ENCODE measurements around the gene SLC2A11. TPM values are rescaled to one million over a fixed set of nuclear protein-coding genes. Genes with fewer than 3 reads are reported as not detected.

The SLC2A11 gene
- total RNA-seq, 2 experiments from 2014 or later = 7.6 to 7.7 TPM

DNA sequence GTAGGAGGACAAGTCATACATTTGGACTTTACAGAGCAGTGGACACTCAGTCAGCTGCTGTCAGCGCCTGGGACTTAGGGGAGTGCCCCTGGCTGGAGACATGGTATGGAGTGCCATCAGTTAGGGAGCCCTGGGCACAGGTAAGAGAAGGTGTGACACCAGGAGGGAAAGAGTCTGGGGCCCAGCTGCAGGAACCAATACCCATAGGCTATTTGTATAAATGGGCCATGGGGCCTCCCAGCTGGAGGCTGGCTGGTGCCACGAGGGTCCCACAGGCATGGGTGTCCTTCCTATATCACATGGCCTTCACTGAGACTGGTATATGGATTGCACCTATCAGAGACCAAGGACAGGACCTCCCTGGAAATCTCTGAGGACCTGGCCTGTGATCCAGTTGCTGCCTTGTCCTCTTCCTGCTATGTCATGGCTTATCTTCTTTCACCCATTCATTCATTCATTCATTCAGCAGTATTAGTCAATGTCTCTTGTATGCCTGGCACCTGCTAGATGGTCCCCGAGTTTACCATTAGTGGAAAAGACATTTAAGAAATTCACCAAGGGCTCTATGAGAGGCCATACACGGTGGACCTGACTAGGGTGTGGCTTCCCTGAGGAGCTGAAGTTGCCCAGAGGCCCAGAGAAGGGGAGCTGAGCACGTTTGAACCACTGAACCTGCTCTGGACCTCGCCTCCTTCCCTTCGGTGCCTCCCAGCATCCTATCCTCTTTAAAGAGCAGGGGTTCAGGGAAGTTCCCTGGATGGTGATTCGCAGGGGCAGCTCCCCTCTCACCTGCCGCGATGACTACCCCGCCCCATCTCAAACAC is 35.7 kb downstream of the SLC2A11 start:
- intact Hi-C loops (cut with DNase I, micrococcal nuclease) = loop anchor here (5.0 to 10.0 kb wide), 4 partner anchors 36 to 746 kb away; partner anchors contain the start of genes SLC2A11 (in 2 of the 2), GUCD1 (in 1 of the 2), RAB36 (in 1 of the 2) and SMARCB1 (in 1 of the 2)
- DNase-seq = no peak
- Mint-ChIP-seq H3K27ac (peak overlapping the region; percentile 96), H3K4me3 (peak overlapping the region; percentile 91), H3K4me1 (peaks cover 23% of the 10 kb centered on the region), H3K9me3 (ENCODE audit: low read depth) (no peaks in the 10 kb centered on the region), H3K36me3 (ENCODE audit: low read depth) (peaks cover 33% of the 10 kb centered on the region), H3K27me3 (no peaks in the 10 kb centered on the region)
- CTCF ChIA-PET = interaction anchor here (0.6 to 2.2 kb wide), 15 partner anchors 10 to 268 kb away, joined by 3 to 24 read pairs (median 5); partner anchors contain the start of gene SLC2A11
- no peak for ATAC-seq
- POLR2A ChIA-PET = interaction anchor here (0.8 to 2.2 kb wide), 7 partner anchors 8 to 142 kb away, joined by 3 to 24 read pairs (median 4); partner anchors contain the start of genes CABIN1, SLC2A11, SMARCB1 and ZNF70

DNA sequence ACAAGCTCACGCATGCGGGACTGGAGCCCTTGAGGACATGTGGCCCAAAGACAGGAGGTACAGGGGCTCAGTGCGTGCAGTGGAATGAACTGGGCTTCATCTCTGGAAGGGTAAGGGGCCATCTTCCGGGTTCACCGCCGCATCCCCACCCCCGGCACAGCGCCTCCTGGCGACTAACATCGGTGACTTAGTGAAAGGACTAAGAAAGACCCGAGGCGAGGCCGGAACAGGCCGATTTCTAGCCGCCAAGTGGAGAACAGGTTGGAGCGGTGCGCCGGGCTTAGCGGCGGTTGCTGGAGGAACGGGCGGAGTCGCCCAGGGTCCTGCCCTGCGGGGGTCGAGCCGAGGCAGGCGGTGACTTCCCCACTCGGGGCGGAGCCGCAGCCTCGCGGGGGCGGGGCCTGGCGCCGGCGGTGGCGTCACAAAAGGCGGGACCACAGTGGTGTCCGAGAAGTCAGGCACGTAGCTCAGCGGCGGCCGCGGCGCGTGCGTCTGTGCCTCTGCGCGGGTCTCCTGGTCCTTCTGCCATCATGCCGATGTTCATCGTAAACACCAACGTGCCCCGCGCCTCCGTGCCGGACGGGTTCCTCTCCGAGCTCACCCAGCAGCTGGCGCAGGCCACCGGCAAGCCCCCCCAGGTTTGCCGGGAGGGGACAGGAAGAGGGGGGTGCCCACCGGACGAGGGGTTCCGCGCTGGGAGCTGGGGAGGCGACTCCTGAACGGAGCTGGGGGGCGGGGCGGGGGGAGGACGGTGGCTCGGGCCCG is 36.5 kb downstream of the SLC2A11 start, which contains the start of gene MIF:
TSS of gene MIF (plus strand) at position 439 of the 765 bp plus-strand sequence. CDS start at position 531, 92 bp downstream.
- H3K27ac Mint-ChIP-seq = peak within 1 kb of the TSS; percentile 98
- ATAC-seq (peak; percentile 87), DNase-seq (peak; percentile 98)
- ChIA-PET CTCF (interaction anchor here (0.5 to 2.2 kb wide), 18 partner anchors 9 to 654 kb away, joined by 3 to 24 read pairs (median 4); partner anchors contain the start of gene SLC2A11), POLR2A (interaction anchor here (0.8 to 2.2 kb wide), 8 partner anchors 9 to 177 kb away, joined by 3 to 24 read pairs (median 4); partner anchors contain the start of genes CABIN1, SLC2A11, SMARCB1 and ZNF70)
- intact Hi-C loops (cut with DNase I, micrococcal nuclease) = loop anchor here (1.0 to 10.0 kb wide), 15 partner anchors 20 to 824 kb away; partner anchors contain the start of genes GUCD1 (in 2 of the 2), SLC2A11 (in 2 of the 2), SNRPD3 (in 2 of the 2) and ADORA2A (in 1 of the 2)
- H3K27me3 Mint-ChIP-seq = no peaks in the 10 kb centered on the region
- H3K4me3 Mint-ChIP-seq = peak within 1 kb of the TSS; percentile 91
- H3K4me1 Mint-ChIP-seq = peaks cover 23% of the 10 kb centered on the region
- peaks cover 33% of the 10 kb centered on the region for H3K36me3 Mint-ChIP-seq (ENCODE audit: low read depth)
- H3K9me3 Mint-ChIP-seq (ENCODE audit: low read depth) = no peaks in the 10 kb centered on the region

DNA sequence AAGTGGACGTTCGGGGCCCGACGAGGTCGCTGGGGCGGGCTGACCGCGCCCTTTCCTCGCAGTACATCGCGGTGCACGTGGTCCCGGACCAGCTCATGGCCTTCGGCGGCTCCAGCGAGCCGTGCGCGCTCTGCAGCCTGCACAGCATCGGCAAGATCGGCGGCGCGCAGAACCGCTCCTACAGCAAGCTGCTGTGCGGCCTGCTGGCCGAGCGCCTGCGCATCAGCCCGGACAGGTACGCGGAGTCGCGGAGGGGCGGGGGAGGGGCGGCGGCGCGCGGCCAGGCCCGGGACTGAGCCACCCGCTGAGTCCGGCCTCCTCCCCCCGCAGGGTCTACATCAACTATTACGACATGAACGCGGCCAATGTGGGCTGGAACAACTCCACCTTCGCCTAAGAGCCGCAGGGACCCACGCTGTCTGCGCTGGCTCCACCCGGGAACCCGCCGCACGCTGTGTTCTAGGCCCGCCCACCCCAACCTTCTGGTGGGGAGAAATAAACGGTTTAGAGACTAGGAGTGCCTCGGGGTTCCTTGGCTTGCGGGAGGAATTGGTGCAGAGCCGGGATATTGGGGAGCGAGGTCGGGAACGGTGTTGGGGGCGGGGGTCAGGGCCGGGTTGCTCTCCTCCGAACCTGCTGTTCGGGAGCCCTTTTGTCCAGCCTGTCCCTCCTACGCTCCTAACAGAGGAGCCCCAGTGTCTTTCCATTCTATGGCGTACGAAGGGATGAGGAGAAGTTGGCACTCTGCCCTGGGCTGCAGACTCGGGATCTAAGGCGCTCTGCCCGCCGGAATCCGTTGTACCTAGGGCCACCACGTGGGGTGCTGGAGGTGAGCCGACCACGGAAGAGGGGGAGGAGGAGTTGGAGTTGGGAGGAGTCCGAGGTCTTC is 37.3 kb downstream of the SLC2A11 start:
- peak; percentile 54 for ATAC-seq
- Mint-ChIP-seq H3K27ac (peak overlapping the region; percentile 93), H3K9me3 (ENCODE audit: low read depth) (no peaks in the 10 kb centered on the region), H3K36me3 (ENCODE audit: low read depth) (peaks cover 33% of the 10 kb centered on the region), H3K27me3 (no peaks in the 10 kb centered on the region), H3K4me3 (peak overlapping the region; percentile 91), H3K4me1 (peaks cover 23% of the 10 kb centered on the region)
- intact Hi-C loops (cut with DNase I, micrococcal nuclease) = loop anchor here (1.0 to 10.0 kb wide), 15 partner anchors 19 to 825 kb away; partner anchors contain the start of genes GUCD1 (in 2 of the 2), SLC2A11 (in 2 of the 2), SNRPD3 (in 2 of the 2) and ADORA2A (in 1 of the 2)
- DNase-seq = peak; percentile 88
- CTCF ChIA-PET = interaction anchor here (0.5 to 2.2 kb wide), 14 partner anchors 15 to 655 kb away, joined by 3 to 24 read pairs (median 6); partner anchors contain the start of gene SLC2A11
- POLR2A ChIA-PET = interaction anchor here (0.8 to 2.2 kb wide), 6 partner anchors 10 to 178 kb away, joined by 3 to 24 read pairs (median 4); partner anchors contain the start of genes SLC2A11 and SMARCB1

DNA sequence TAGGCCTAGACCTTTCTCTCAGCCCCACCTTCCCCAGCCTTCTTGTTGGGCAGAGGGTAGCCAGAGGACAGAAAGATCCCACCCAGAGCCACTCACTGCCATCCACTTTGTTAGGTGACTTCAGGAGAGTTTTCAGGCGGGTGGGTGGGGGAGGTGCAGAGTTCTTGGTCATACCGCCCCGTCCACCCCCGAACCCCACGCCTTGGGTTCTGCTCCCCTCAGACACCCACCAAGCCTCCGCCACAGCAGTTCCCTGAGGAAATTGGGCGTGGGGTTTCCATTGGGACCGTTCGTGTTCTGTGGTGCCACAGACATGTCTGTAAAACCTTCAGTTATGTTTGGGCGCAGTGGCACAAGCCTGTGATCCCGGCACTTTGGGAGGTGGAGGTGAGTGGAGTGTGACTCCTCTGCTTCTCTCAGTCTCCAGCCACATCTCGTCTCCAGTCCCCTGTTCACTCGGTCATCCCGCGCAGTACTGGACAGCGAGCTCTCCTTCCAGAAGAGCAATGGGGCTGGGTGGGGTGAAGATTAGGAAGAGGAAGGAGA is 38.0 kb downstream of the SLC2A11 start:
- intact Hi-C loops (cut with DNase I, micrococcal nuclease) = loop anchor here (2.0 to 10.0 kb wide), 3 partner anchors 191 to 659 kb away; partner anchors contain the start of genes ADORA2A (in 1 of the 2), GUCD1 (in 1 of the 2) and SNRPD3 (in 1 of the 2)
- no peak for ATAC-seq
- Mint-ChIP-seq H3K4me3 (peak overlapping the region; percentile 91), H3K36me3 (ENCODE audit: low read depth) (peaks cover 33% of the 10 kb centered on the region), H3K9me3 (ENCODE audit: low read depth) (no peaks in the 10 kb centered on the region), H3K27ac (peak overlapping the region; percentile 93), H3K27me3 (no peaks in the 10 kb centered on the region), H3K4me1 (peaks cover 23% of the 10 kb centered on the region)
- no peak for DNase-seq
- POLR2A ChIA-PET = no interaction called here
- CTCF ChIA-PET = interaction anchor here (1.1 to 2.3 kb wide), 3 partner anchors 14 to 34 kb away, joined by 3 to 8 read pairs (median 4); no protein-coding TSS in a partner anchor

DNA sequence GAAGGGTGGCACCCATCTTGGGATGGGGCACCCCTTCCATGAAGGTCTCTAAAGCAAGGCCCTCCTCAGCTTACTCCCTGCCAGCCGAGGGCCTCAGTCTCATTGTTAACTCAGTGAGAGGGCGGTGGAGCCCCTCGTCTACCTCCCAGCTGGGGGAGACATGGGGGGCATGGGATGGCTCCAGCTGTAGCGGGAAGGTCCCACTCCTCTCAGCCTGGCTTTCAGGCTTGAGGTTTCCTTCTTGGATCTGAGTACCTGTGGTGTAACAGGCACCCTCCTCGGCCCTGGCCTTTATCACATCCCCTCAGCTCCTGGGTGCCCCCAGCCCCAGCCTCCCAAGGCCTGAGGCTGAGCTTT is 38.5 kb downstream of the SLC2A11 start:
- no peaks in the 10 kb centered on the region for H3K9me3 Mint-ChIP-seq (ENCODE audit: low read depth)
- peaks cover 33% of the 10 kb centered on the region for H3K36me3 Mint-ChIP-seq (ENCODE audit: low read depth)
- ATAC-seq = no peak
- ChIA-PET POLR2A (no interaction called here), CTCF (interaction anchor here (1.1 to 2.3 kb wide), 3 partner anchors 14 to 34 kb away, joined by 3 to 8 read pairs (median 4); no protein-coding TSS in a partner anchor)
- H3K4me1 Mint-ChIP-seq = peaks cover 23% of the 10 kb centered on the region
- H3K27ac Mint-ChIP-seq = peak overlapping the region; percentile 93
- intact Hi-C loops (cut with DNase I, micrococcal nuclease) = loop anchor here in 1 of 2 experiments (10.0 kb wide), 1 partner anchor 659 kb away; the partner anchor contains the start of genes GUCD1 and SNRPD3
- H3K4me3 Mint-ChIP-seq = peak overlapping the region; percentile 91
- no peaks in the 10 kb centered on the region for H3K27me3 Mint-ChIP-seq
- DNase-seq = no peak

DNA sequence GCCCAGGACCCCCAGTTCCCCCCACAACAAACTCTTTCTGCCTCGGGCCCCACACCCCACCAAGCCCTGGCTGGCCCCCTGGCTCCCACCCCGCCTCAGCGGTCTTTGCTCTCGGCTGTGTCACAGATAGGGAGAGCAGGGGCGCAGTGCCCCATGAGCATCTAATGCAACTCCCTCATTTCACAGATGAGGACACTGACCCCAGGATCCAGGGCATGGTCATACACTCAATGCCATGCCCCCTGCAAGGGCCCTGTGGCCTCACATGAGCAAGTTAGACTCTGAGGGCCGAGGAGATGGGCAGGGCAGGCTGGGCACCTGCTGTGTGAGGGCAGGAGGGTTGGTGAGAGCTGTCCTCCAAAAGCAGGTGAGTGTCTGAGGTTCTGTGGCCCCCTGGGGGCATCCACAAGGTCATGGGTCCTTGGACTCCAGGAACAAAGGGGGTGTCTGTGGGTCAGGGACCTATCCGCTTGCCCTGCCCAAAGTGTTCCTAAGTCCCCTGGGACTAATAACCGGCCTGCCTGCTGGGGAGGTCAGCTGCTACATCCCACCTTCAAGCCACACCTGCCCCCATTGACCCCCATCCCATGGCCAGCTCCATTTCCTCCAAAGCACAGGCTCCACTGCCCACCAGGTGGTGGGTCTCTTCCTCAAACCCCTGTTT is 39.0 kb downstream of the SLC2A11 start:
- Mint-ChIP-seq H3K27ac (peak overlapping the region; percentile 40), H3K4me3 (peak overlapping the region; percentile 91), H3K27me3 (no peaks in the 10 kb centered on the region), H3K9me3 (ENCODE audit: low read depth) (no peaks in the 10 kb centered on the region), H3K4me1 (peaks cover 23% of the 10 kb centered on the region), H3K36me3 (ENCODE audit: low read depth) (peaks cover 33% of the 10 kb centered on the region)
- intact Hi-C loops (cut with DNase I, micrococcal nuclease) = loop anchor here in 1 of 2 experiments (10.0 kb wide), 1 partner anchor 658 kb away; the partner anchor contains the start of genes GUCD1 and SNRPD3
- ChIA-PET CTCF (interaction anchor here (1.1 to 2.3 kb wide), 3 partner anchors 13 to 33 kb away, joined by 3 to 8 read pairs (median 4); no protein-coding TSS in a partner anchor), POLR2A (interaction anchor here (0.5 kb wide), 1 partner anchor 38 kb away, joined by 4 read pairs; no protein-coding TSS in a partner anchor)
- ATAC-seq (no peak), DNase-seq (no peak)

DNA sequence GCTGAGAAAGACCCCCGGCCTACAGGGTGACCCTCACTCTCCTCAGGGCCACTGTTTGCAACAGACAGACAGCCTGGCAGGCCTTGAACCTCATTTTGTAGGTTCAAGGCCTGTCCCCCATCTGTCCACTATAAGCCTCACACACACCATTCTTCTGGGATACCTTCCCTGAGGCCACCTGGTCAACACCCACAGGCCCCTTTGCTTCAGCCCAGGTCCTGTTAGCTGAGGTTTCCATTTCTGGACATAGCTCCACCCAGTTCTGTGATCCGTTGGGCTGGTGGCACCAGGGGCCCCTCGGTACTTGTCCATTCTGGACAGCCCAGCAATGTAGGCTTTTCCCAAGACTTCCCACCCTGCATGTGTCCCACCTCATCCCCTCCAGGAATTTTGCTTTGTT is 39.6 kb downstream of the SLC2A11 start:
- POLR2A ChIA-PET = interaction anchor here (0.5 kb wide), 1 partner anchor 38 kb away, joined by 4 read pairs; no protein-coding TSS in a partner anchor
- peak overlapping the region; percentile 58 for H3K4me3 Mint-ChIP-seq
- peaks cover 33% of the 10 kb centered on the region for H3K36me3 Mint-ChIP-seq (ENCODE audit: low read depth)
- no peaks in the 10 kb centered on the region for H3K9me3 Mint-ChIP-seq (ENCODE audit: low read depth)
- intact Hi-C loops (cut with DNase I, micrococcal nuclease) = loop anchor here in 1 of 2 experiments (10.0 kb wide), 1 partner anchor 657 kb away; the partner anchor contains the start of genes GUCD1 and SNRPD3
- H3K27me3 Mint-ChIP-seq = no peaks in the 10 kb centered on the region
- H3K27ac Mint-ChIP-seq = peak overlapping the region; percentile 26
- DNase-seq = no peak
- CTCF ChIA-PET = interaction anchor here (1.3 to 2.3 kb wide), 2 partner anchors 16 to 32 kb away, joined by 3 to 8 read pairs; no protein-coding TSS in a partner anchor
- no peak for ATAC-seq
- H3K4me1 Mint-ChIP-seq = peaks cover 23% of the 10 kb centered on the region

DNA sequence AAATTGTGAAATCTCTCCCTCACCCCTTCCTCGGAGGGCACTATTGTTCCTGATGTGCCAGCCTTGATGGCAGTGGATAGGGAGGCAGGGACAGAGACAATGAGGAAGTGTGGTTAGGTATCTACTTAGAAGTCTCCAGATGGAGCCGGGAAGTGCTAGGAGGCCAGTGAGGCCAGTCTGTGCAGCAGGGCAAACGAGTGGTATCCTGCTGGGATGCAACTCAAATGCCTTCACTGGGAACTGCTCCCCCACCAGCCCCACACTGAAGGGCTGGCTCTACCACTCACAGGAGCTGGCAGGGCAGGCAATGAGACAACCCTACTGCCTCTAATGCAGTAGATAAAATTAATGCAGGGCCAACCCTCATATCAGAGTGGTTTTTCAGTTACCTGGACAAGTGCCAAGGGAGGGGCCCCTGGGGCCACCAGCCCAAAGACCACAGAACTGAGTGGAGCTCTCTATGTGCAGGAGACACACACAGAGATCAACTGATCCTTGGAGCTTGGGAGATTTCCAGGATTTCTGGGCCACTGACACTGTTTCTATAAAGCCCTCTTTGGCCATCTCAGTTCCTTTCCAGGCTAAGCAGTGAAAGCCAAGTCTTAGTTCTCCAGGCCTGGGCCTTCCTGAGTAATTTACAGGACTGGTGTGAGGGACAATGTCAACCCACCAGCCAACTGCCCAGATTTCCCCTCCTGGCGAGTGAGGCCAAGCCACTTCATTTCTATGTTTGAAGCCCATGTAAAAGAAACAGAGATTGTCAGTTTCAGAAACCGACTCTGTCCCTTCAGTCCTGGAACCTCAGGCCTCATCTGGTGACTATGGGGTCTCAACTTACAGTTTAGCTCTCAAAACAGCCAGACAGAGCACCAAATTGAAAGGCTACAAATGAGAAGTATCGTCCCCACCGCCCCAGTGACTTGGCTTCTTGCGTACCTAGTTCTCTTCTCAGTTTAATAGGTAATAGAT is 40.6 kb downstream of the SLC2A11 start:
- intact Hi-C loops (cut with DNase I, micrococcal nuclease) = loop anchor here in 1 of 2 experiments (10.0 kb wide), 1 partner anchor 657 kb away; the partner anchor contains the start of genes GUCD1 and SNRPD3
- H3K9me3 Mint-ChIP-seq (ENCODE audit: low read depth) = no peaks in the 10 kb centered on the region
- peaks cover 33% of the 10 kb centered on the region for H3K36me3 Mint-ChIP-seq (ENCODE audit: low read depth)
- H3K27me3 Mint-ChIP-seq = no peaks in the 10 kb centered on the region
- H3K4me1 Mint-ChIP-seq = peaks cover 19% of the 10 kb centered on the region
- ChIA-PET CTCF (no interaction called here), POLR2A (interaction anchor here (1.1 kb wide), 1 partner anchor 15 kb away, joined by 3 read pairs; no protein-coding TSS in a partner anchor)
- no peak overlapping the region for H3K27ac Mint-ChIP-seq
- ATAC-seq (no peak), DNase-seq (no peak)
- no peak overlapping the region for H3K4me3 Mint-ChIP-seq

Data from activated CD4-positive, alpha-beta T cell treated with anti-CD3 and anti-CD28 coated beads for 36 hours (primary cell).